PFSK-1 (cell line): Measurements from ENCODE around the gene FXYD2.

Experiments used
- FOXP2 ChIP-seq: optimal IDR thresholded peaks from 2 replicates; pipeline ENCODE3; 2011; ENCODE audit warnings: borderline replicate concordance, control low read depth, inconsistent platforms; ENCODE audit not compliant: insufficient read depth; ENCODE audit errors: extremely low read length, extremely low read depth
- POLR2AphosphoS5 ChIP-seq: IDR thresholded peaks from 2 replicates; pipeline ENCODE4 v1.6.1; 2012; ENCODE audit warnings: low read depth, mild to moderate bottlenecking, control low read depth, low read length, moderate library complexity
- SIN3A ChIP-seq: IDR thresholded peaks from 2 replicates; pipeline ENCODE4 v1.6.1; 2012; ENCODE audit warnings: mild to moderate bottlenecking, low read length, moderate library complexity, borderline replicate concordance; ENCODE audit not compliant: insufficient read depth
- TAF1 ChIP-seq: IDR thresholded peaks from 2 replicates; pipeline ENCODE4 v1.6.1; 2012; ENCODE audit warnings: low read length, control low read depth, borderline replicate concordance; ENCODE audit not compliant: insufficient read depth
- TF ChIP-seq, protein P1 (sequence below), 2 experiments: IDR thresholded peaks; 2 replicates each; pipeline versions ENCODE4 v1.6.1 to v1.8.0; 2011 to 2012; ENCODE audit warnings: low read depth in 2 of 2, low read length in 2 of 2, control low read depth in 1 of 2, inconsistent platforms in 1 of 2, mild to moderate bottlenecking in 1 of 2, moderate library complexity in 1 of 2; ENCODE audit not compliant: insufficient read depth in 1 of 2

The FXYD2 gene

DNA sequence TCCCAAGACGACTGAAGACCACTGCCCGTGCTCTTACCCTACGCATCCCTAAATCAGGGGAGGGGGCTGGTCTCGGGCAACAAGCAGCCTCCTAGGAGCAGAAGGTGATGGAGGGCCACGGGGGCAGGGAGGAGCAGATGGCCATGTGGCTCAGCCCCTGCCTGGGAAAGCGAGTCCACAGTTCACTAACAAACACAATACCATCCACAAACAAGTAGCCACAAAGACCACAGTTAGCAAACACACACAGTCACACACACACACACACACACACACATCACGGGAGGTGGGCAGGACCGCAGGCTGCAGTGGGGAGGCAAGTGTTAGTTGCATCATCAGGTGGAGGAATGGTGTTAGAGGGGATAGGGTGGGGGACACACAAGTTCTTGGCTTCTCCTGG lies 13.2 kb upstream of the FXYD2 start:
- TF ChIP-seq, protein P1, sequence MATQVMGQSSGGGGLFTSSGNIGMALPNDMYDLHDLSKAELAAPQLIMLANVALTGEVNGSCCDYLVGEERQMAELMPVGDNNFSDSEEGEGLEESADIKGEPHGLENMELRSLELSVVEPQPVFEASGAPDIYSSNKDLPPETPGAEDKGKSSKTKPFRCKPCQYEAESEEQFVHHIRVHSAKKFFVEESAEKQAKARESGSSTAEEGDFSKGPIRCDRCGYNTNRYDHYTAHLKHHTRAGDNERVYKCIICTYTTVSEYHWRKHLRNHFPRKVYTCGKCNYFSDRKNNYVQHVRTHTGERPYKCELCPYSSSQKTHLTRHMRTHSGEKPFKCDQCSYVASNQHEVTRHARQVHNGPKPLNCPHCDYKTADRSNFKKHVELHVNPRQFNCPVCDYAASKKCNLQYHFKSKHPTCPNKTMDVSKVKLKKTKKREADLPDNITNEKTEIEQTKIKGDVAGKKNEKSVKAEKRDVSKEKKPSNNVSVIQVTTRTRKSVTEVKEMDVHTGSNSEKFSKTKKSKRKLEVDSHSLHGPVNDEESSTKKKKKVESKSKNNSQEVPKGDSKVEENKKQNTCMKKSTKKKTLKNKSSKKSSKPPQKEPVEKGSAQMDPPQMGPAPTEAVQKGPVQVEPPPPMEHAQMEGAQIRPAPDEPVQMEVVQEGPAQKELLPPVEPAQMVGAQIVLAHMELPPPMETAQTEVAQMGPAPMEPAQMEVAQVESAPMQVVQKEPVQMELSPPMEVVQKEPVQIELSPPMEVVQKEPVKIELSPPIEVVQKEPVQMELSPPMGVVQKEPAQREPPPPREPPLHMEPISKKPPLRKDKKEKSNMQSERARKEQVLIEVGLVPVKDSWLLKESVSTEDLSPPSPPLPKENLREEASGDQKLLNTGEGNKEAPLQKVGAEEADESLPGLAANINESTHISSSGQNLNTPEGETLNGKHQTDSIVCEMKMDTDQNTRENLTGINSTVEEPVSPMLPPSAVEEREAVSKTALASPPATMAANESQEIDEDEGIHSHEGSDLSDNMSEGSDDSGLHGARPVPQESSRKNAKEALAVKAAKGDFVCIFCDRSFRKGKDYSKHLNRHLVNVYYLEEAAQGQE (IDR thresholded peaks at IDR 0.05; ENCODE audit: insufficient read depth in 1 of 2, low read depth in 2 of 2, low read length in 2 of 2): no peak
- TF ChIP-seq FOXP2: no peak

DNA sequence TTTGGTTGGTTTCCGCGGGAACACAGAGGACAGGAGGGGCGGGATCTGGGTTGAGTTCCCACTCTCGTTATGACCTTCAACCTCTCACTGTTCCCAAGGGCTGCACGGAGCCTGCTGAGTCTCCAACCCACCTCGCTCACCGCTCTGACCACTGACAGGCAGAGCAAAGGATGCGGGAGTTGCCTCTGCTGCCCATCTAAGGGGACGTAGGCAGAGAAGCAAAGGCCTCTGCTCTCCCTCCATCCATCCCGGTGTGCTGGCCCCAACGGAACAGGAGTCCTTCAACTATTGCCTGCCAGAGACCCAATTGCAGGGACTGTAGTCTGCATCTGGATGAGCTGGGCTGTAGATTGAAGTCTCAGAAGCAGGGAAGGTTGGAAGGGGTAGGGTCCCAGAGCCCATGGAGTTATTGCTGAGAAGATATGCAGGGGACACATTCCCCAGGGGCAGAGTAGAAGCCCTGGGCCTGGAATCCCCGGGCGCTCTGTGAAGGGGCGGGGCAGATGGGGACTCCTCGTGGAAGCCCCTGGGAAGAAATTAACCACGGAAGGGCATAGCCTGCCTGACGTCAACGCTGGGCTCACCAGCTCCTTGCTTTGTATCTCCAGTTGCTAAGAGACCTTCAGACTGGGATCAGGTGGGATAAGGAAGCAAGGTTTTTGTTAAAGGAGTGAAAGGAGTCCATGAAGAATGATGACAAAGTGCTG lies 12.7 kb upstream of the FXYD2 start:
- TF ChIP-seq, protein P1 (IDR thresholded peaks at IDR 0.05; ENCODE audit: insufficient read depth in 1 of 2, low read depth in 2 of 2, low read length in 2 of 2): no peak
- TF ChIP-seq TAF1: no peak
- no peak for TF ChIP-seq POLR2AphosphoS5
- no peak for TF ChIP-seq SIN3A

DNA sequence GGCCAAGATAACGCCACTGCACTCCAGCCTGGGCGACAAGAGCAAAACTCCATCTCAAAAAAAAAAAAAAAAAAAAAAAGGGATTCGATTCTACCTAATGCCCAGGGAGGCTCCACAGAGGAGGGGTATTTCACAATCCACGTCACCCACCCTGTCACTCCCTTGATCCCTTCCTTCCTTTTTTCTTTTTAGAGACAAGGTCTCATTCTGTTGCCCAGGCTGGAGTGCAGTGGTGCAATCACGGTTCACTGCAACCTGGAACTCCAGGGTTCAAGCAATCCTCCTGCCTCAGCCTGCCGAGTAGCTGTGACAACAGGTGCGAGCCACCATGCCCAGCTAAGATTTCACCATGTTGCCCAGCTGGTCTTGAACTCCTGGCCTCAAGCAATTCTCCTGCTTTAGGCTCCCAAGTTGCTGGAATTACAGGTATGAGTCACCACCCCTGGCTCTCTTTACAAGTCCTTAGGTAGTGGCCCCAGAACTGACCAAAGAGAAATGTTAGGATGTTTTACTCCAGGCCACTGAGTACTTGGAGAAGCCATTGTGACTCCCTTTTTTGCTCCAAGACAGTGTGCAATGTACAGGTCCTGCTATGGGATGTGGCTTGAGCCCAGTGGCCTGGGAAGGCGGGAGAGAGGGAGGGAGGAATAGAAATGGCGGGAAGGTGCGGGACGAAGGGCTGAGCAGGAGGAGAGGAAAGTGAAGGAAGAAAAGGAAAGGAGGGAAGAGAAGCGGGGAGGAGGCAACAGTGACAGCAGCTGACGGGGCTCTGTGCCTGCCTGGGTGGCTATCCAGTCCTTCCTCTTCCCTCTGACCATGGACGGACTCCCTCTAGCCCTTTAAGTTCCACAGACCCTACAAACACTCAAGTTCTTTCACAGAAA lies 11.8 kb upstream of the FXYD2 start:
- TF ChIP-seq, protein P1 (IDR thresholded peaks at IDR 0.05; ENCODE audit: insufficient read depth in 1 of 2, low read depth in 2 of 2, low read length in 2 of 2): no peak
- TF ChIP-seq SIN3A (no peak), FOXP2 (no peak), POLR2AphosphoS5 (no peak), TAF1 (no peak)

DNA sequence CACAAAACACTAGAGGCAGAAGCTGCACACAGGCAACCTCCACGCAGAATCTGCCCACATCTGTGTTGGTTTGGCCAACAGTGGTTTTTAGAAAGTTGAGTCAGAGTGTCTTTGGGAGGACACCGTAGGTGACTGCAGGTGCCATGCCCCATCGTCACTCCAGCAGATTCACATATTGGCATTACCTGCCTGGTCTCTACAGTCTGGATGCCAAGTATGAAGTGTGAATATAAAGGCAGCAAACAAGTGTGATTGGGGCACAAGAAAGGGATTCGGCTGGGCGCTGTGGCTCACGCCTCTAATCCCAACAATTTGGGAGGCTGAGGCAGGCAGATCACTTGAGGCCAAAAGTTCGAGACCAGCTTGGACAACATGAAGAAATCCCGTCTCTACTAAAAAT lies 11.0 kb upstream of the FXYD2 start:
- no peak for TF ChIP-seq POLR2AphosphoS5

DNA sequence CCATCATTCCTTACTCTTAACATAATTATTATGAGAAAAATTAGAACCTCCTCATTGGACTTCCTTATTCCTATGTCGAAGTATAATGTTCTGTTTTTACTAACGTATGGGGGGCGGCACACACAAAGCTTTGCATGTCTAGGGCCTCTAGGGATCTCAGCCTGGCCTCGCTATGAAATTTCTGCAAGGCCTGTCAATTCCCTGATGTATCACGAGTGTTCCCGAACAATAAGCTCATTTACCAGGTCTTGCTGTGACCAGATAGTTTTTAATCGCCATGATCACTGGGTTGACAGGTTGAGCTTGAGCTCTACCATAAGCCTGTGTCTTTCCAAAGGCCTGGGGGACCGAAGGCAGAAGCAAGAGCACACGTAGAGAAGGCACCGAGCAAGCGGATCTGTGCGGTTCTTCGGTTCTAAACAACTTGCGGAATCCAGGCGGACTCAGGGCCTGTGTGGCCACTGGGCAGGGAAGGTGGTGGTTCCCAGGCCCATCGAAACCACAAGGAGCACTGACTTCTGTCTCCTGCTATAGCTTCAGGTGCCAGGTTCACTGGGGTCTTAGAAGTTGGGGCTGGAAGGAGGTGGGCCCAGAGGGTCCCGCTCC lies 10.4 kb upstream of the FXYD2 start:
- no peak for TF ChIP-seq SIN3A
- TF ChIP-seq TAF1: no peak
- TF ChIP-seq FOXP2: no peak
- no peak for TF ChIP-seq POLR2AphosphoS5
- TF ChIP-seq, protein P1 (IDR thresholded peaks at IDR 0.05; ENCODE audit: insufficient read depth in 1 of 2, low read depth in 2 of 2, low read length in 2 of 2): no peak
